Endothelial cell of umbilical vein (primary cell): ENCODE results near the gene CYP2S1.

Experiments
- CTCF ChIP-seq, 2 donors: IDR thresholded peaks; 1 replicate in 1 of 2; 2 replicates in 1 of 2; pipeline ENCODE4 v1.5.1; 2011; ENCODE audit warnings: low read length in 2 of 2, mild to moderate bottlenecking in 2 of 2, moderate library complexity in 2 of 2, control low read depth in 1 of 2, inconsistent platforms in 1 of 2, low read depth in 1 of 2; ENCODE audit not compliant: insufficient read depth in 1 of 2; ENCODE audit errors: extremely low read depth in 1 of 2
- EZH2 ChIP-seq: IDR thresholded peaks from 2 replicates; pipeline ENCODE4 v1.6.1; 2012; ENCODE audit warnings: borderline replicate concordance, low read depth, mild to moderate bottlenecking, moderate library complexity, low read length, inconsistent platforms; ENCODE audit not compliant: severe bottlenecking
- FOS ChIP-seq: IDR thresholded peaks from 2 replicates; pipeline ENCODE4 v1.6.1; 2011; ENCODE audit warnings: mild to moderate bottlenecking, low read length, moderate library complexity, borderline replicate concordance; ENCODE audit not compliant: insufficient read depth
- JUN ChIP-seq: IDR thresholded peaks from 2 replicates; pipeline ENCODE4 v1.6.1; 2011; ENCODE audit warnings: borderline replicate concordance, low read depth; ENCODE audit not compliant: insufficient read length, insufficient read depth
- MAX ChIP-seq: IDR thresholded peaks from 2 replicates; pipeline ENCODE4 v1.6.1; 2011; ENCODE audit not compliant: insufficient read depth, insufficient read length
- MYC ChIP-seq: IDR thresholded peaks from one replicate; pipeline ENCODE4 v1.6.1; 2011; ENCODE audit warnings: mild to moderate bottlenecking, low read depth, low read length
- POLR2A ChIP-seq: IDR thresholded peaks from 2 replicates; pipeline ENCODE4 v1.6.1; 2012; ENCODE audit warnings: low read depth, mild to moderate bottlenecking, control low read depth, low read length
- POLR2AphosphoS5 ChIP-seq: IDR thresholded peaks from 2 replicates; pipeline ENCODE4 v1.6.1; 2012; ENCODE audit warnings: low read depth, mild to moderate bottlenecking, control low read depth, low read length, moderate library complexity; ENCODE audit not compliant: insufficient read depth

- no peak for TF ChIP-seq CTCF (IDR thresholded peaks at IDR 0.05; ENCODE audit: extremely low read depth in 1 of 2, insufficient read depth in 1 of 2, low read depth in 1 of 2, low read length in 2 of 2)
- no peak for TF ChIP-seq EZH2
- TF ChIP-seq MAX, result no peak
- TF ChIP-seq MYC, result no peak
- no peak for TF ChIP-seq POLR2A
- no peak for TF ChIP-seq JUN
- no peak for TF ChIP-seq POLR2AphosphoS5
- no peak for TF ChIP-seq FOS
These were observed 2.9 kb downstream of the CYP2S1 start for GRCh38 chr19:41195675-41196497.
